Urinary bladder (tissue), 4 donors: ENCODE data around the gene ASGR1. TPM values are rescaled to one million over a fixed set of nuclear protein-coding genes. Genes with fewer than 3 reads are reported as not detected.

Experiments used
- DNase-seq: peaks from one replicate; pipeline ENCODE4 v3.0.0-alpha.2; 2015; ENCODE audit errors: extremely low spot score
- H3K27ac ChIP-seq: one replicate; pipeline ENCODE4 v1.5.1; 2013; ENCODE audit warnings: low read depth, mild to moderate bottlenecking, moderate library complexity
- H3K36me3 ChIP-seq: one replicate; pipeline ENCODE4 v1.6.1; 2013; ENCODE audit warnings: mild to moderate bottlenecking, moderate library complexity; ENCODE audit not compliant: insufficient read depth
- H3K4me1 ChIP-seq: one replicate; pipeline ENCODE4 v1.6.1; 2013; ENCODE audit warnings: mild to moderate bottlenecking, moderate library complexity; ENCODE audit not compliant: insufficient read depth
- H3K4me3 ChIP-seq: one replicate; pipeline ENCODE4 v1.5.1; 2013; ENCODE audit warnings: low read depth, low read length
- WGBS: extraction: QIAGEN DNeasy Blood & Tissue Kit; methylation state at CpG from one replicate; pipeline ENCODE4 v1.1.7; 2013; 5-methylcytosine and 5-hydroxymethylcytosine counted together
- polyA plus RNA-seq: library from polyadenylated mRNA; stranded (reverse); fragments of 200-250 nt; gene quantifications from one replicate; pipeline ENCODE4 v1.2.3, GENCODE V29; 2013
- total RNA-seq: library from RNA; depleted of rRNA; stranded (reverse); fragments of >200 nt; gene quantifications from one replicate; pipeline ENCODE4 v1.2.3, GENCODE V29; 2014
- donor health status: healthy with polysubstance abuse.
- donor health status: healthy.

ASGR1 gene
- total and polyA plus RNA-seq, 2 donors = 1.6 to 1.7 TPM

DNA sequence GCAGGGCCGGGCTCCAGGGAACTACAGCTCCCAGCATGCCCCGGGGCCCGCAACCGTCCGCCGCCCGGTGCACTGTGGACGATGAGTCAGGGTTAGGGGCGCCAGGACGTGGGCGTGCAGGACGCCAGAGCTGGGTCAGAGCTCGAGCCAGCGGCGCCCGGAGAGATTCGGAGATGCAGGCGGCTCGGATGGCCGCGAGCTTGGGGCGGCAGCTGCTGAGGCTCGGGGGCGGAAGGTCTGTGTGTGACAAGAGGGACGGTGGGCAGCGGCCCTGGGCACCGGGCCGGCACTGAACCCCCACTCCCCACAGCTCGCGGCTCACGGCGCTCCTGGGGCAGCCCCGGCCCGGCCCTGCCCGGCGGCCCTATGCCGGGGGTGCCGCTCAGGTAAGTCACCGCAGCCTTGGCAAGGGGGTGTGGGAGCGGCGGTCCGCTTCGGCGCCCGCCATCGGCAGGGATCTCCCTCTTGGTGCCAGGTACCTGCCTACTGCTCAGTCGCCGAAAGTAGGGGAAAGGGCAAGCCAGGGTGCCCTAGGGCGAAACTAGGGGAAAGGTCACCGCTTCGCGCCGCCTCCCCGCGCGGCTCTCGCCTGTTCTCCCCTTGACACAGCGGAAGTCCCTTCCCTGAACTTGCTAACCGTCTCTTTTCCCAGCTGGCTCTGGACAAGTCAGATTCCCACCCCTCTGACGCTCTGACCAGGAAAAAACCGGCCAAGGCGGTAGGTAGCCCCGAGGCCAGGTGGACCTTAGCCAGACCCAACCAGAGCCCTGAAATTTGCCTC, 40.8 kb upstream of the ASGR1 start, which contains the start of the genes ACADVL and DLG4:
Gene ACADVL (plus strand): TSS at position 127 of the 781 bp plus-strand sequence. CDS start 47 bp downstream, at position 174.
Gene DLG4 (minus strand): TSS at position 25 of the 781 bp plus-strand sequence.
- Histone ChIP-seq H3K4me1 (peaks cover 4% of the 10 kb centered on the region), H3K4me3 (peak within 1 kb of the TSS; percentile 81), H3K27ac (peak within 1 kb of the TSS; percentile 97), H3K36me3 (no peaks in the 10 kb centered on the region)
- DNase-seq = no peak
- under 1% methylated on average over 63 of the region's 63 CpGs for WGBS

DNA sequence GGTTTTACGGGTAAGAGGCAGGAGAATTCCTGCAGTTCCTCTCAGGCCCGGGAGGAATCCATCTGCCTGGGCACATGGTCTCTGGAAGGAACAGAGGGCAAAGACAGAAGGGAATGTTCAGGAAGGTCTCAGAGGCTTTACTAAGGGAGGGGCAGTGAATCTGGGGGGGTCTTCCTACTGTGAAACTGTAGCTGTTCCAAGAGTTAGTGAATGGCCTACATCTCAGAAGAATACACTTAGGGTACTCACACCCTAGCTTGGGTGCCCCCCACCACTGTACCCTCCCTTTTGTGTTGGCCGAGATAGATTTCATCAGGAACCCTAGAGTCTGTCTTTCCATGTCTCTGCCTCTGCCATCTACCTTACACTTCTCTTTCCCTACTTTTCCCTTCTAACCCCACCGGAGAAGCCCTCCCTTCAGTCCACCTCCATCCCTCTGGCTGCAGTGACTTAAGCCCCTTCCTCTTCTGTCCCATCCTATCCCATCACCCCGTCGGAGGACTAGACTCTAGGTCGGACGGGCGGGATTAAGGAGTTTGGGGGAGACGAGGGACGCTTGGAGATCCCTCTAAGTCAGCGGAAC, 40.1 kb upstream of the ASGR1 start:
- Histone ChIP-seq H3K4me3 (peak overlapping the region; percentile 81), H3K27ac (peak overlapping the region; percentile 57), H3K4me1 (peaks cover 4% of the 10 kb centered on the region), H3K36me3 (no peaks in the 10 kb centered on the region)
- 17% methylated on average over 12 of the region's 12 CpGs for WGBS
- DNase-seq = no peak

DNA sequence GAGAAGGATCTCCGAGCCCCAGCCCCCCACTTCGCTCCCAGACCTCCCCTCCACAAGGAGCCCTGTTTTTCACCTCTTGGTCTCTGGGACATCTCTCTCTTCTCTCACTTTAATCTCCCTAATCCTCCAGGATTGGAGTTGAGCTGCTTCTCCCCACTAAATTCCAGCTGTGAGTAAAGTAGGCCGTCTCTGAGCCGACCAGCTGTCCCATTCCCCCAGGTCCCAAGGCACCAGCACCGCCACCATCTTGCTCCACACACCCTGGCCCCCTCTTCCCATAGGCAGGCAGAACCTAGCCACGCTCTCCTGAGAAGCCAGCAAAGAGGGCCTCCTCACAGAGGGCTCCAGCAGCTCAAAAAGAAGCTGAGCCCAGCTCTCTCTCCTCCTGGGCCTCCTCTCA, 39.6 kb upstream of the ASGR1 start:
- no peak overlapping the region for H3K4me3 ChIP-seq
- no peak overlapping the region for H3K27ac ChIP-seq
- H3K4me1 ChIP-seq = peaks cover 5% of the 10 kb centered on the region
- WGBS = 47% methylated on average over 6 of the region's 6 CpGs
- no peaks in the 10 kb centered on the region for H3K36me3 ChIP-seq
- no peak for DNase-seq

DNA sequence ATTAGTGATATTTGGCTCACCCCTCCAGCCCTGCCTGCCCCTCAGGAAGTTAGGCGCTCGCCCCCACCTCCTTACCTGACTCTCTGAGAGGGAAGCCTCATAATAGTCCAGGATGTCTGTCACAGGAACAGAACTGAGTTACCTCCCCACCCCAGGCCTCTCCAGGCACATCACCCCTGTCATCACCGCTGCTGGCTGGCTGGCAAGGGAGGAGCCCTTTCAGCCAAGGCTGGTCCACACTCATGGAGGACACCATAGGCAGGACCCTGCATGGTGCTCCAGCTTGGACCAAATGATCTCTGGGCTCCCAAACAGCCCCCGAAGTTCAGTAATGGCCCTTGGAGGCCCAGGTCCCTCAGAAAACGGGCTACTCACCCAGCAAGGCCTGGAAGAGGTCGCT, 39.0 kb upstream of the ASGR1 start:
- Histone ChIP-seq H3K36me3 (no peaks in the 10 kb centered on the region), H3K4me3 (peak overlapping the region; percentile 52), H3K4me1 (peaks cover 5% of the 10 kb centered on the region), H3K27ac (no peak overlapping the region)
- WGBS = 50% methylated on average over 6 of the region's 6 CpGs
- no peak for DNase-seq

DNA sequence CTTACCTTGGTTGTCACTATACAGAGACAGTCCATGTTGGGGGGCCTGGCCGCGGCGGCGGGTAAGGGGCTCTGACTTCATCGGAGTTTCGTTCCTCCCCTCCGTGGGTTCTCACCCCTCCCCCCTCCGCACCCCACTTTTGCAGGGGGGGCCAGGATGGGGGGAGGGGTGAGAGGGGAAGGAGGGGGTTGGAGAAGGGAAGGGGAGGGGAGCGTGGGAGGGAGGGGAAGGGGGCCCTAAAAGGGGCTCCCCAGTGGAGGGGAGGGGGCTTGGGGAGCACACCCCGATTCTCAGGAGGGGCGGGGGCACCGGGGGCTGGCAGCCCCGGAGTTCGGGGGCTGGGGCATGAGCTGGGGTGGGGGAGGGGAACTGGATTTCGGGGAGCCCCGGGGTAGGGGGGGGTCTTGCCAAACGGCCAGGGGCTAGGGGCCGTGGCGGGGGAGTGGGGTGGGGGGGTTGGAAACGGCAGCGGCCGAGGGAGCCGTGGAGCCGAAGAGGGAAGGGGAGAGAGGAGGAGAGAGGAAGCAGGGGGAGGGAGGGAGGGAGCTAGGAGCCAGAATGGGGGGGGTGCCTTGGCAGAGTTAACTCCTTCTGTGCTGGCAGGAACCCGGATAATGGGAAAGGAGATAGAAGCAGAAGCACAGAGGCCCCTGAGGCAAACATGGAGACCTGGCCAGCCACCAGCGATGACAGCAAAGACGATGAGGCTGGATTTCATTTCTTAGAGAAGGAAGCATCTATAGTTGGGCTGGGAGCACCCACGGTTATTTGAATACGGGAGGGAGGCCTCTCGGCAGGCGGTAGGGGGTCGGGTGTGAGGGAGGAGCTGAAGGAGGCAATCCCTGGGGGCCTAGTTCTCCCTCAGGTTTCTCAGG, 38.2 kb upstream of the ASGR1 start:
- no peak for DNase-seq
- H3K4me1 ChIP-seq = peaks cover 5% of the 10 kb centered on the region
- H3K36me3 ChIP-seq = no peaks in the 10 kb centered on the region
- H3K27ac ChIP-seq = peak overlapping the region; percentile 67
- under 1% methylated on average over 32 of the region's 32 CpGs for WGBS
- peak overlapping the region; percentile 52 for H3K4me3 ChIP-seq

DNA sequence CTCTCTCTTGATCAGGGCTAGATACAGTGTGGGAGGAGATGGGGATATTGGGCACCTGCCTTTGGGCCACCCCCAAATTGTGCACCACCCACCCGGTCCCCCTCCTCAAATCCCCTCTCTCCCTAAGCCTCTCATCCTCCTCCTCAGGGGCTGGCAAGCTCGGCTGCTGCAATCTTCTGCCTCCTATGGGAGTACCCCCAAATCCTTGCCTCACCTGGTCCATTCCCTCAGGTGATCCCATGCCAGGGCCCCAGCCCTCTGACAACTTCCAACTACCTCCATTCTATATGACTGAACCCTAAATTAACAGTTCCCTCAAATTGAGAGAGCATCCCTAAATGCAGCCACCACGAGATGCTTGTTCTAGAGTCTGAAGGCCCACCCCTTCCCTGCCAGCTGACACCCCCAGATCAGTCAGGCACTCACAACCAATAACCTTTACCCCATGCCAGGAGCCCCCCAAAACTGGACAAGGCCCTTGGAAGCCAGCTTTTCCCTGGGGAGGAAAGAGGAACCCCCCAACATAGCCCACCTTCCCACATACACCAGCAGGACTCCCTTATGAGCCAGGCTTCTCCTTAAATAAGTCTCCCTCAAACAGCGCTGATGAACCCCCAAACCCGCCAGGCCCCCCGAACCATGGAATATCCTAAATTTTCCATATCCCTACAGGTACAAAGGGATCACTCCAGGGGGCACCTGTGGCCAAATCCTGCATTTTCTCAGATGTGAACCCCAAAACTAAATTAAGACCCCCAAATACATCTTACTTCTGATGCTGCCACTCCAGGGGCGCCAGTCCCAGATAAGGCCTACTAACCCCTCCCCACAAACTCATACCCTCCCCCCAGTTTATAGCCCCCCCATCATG, 37.3 kb upstream of the ASGR1 start:
- WGBS = 16% methylated on average over 7 of the region's 7 CpGs
- Histone ChIP-seq H3K4me1 (peaks cover 5% of the 10 kb centered on the region), H3K27ac (no peak overlapping the region)

DNA sequence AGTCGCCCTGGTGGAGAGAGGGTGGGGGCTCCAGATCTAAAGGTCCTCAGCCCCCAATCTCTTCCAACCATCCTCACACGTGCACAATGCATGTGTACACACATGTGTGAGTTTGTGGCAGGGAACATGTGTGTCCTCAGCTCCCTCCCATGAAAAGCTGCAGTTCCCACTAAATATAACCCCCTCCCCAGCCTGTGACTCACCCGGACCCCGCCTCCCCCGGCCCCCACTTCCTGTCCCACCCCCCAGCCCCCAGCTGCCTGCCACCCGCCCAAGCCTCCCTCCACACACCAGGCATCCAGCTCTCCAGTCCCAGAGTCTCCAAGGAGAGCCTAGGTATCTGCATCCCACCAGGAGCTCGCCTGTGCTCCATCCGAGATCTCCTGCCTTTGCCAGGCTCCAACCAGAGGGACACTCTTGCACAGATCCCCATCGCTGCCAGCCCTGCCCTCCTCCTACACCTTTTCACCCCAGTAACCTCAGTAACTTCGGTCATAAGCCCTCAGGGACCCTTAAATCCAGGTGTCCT, 36.5 kb upstream of the ASGR1 start:
- no peaks in the 10 kb centered on the region for H3K36me3 ChIP-seq
- H3K27ac ChIP-seq = peak overlapping the region; percentile 53
- no peak overlapping the region for H3K4me3 ChIP-seq
- H3K4me1 ChIP-seq = peaks cover 3% of the 10 kb centered on the region
- WGBS = 13% methylated on average over 10 of the region's 10 CpGs
- no peak for DNase-seq

More for the DNA sequence above, 37.3 kb upstream of the ASGR1 start:
- DNase-seq = no peak
- Histone ChIP-seq H3K4me3 (peak overlapping the region; percentile 52), H3K36me3 (no peaks in the 10 kb centered on the region)

DNA sequence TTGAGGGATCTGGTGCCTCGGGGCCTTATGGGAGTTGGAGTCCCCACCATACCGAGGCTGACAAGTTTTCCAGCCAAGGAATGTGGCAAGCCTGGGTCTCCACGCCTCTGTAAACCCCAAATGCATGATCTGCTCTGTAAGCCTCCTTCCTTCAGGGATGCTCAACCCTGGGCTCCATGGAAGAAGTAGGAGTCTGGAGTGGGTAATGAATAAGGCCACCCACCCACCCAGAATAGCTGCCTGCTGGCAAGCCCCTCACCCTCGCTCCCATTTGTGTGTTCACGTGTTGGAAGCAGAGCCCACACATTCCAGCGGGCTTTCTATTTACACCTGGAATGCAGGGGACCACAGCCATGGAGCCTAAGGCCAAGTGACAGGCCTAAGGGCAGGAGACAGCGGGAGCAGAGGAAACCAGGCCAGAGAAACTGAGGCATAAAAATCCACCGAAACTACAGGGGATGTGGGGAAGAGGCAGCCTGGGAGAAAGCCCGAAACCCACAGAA, 36.0 kb upstream of the ASGR1 start:
- Histone ChIP-seq H3K36me3 (no peaks in the 10 kb centered on the region), H3K27ac (peak overlapping the region; percentile 53), H3K4me3 (no peak overlapping the region), H3K4me1 (peaks cover 2% of the 10 kb centered on the region)
- no peak for DNase-seq
- WGBS = 14% methylated on average over 9 of the region's 9 CpGs

DNA sequence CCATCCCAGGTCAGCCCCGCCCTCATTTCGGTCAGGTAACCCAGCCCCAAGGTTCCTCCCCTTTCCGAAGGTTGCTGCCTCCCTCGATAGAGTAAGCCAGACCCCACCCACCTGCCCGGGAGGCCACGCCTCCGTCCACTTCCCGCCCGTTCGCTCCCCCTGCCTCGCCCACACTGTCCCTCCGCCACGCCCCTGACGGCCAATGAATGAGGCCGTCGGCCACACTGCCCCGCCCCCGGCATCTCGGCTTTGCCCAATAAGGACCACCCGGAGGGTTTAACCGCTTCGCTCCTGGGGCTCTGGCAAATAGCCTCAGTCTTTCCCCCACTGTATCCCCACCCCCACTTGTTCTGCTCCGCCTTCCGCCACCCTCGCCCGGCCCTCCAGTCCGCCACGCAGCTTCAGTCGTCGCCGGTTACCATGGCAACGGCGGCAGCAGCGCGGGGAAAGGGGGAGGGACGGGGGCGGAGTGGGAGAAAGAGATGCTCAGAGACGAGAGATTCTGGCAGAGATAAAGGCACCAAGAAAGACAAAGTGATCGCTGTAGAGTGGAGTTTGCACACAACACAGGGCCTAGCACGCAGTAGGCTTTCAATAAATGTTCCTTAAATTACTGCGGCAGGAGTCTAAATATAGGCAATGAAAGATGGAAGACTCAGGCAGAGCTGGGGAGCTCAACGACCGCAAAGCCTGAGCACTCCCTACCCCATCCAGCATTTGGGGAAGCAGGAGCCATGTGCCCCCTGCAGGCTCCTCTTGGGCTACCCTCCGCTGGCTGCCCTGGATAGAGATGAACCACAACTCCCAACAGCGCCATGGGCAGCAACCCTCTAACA, 35.3 kb upstream of the ASGR1 start:
- Histone ChIP-seq H3K4me1 (peaks cover 2% of the 10 kb centered on the region), H3K4me3 (peak overlapping the region; percentile 53), H3K36me3 (no peaks in the 10 kb centered on the region), H3K27ac (peak overlapping the region; percentile 38)
- DNase-seq = peak; percentile 97
- under 1% methylated on average over 45 of the region's 45 CpGs for WGBS

DNA sequence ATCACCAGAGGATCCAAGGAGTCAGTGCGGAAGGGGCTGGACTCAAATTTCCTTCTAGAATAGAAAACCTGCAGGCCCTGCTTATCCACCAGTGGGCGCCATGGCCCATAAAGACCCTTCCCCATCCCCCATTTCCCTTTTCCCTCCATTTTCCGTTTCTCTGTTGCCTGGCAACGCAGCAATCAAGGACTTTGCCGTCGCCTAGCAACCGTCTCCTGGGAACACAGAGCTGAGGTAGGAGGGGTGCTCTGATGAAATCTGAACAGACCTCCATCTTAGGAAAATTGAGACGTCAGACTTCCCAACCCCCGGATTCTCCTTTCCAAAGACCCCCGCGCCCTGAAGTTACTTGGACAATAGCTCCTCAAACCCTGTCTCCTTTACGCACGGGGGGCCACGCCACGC, 34.7 kb upstream of the ASGR1 start:
- Histone ChIP-seq H3K36me3 (no peaks in the 10 kb centered on the region), H3K4me1 (peaks cover 2% of the 10 kb centered on the region), H3K4me3 (peak overlapping the region; percentile 53), H3K27ac (no peak overlapping the region)
- WGBS = 4% methylated on average over 15 of the region's 15 CpGs
- peak; percentile 92 for DNase-seq

DNA sequence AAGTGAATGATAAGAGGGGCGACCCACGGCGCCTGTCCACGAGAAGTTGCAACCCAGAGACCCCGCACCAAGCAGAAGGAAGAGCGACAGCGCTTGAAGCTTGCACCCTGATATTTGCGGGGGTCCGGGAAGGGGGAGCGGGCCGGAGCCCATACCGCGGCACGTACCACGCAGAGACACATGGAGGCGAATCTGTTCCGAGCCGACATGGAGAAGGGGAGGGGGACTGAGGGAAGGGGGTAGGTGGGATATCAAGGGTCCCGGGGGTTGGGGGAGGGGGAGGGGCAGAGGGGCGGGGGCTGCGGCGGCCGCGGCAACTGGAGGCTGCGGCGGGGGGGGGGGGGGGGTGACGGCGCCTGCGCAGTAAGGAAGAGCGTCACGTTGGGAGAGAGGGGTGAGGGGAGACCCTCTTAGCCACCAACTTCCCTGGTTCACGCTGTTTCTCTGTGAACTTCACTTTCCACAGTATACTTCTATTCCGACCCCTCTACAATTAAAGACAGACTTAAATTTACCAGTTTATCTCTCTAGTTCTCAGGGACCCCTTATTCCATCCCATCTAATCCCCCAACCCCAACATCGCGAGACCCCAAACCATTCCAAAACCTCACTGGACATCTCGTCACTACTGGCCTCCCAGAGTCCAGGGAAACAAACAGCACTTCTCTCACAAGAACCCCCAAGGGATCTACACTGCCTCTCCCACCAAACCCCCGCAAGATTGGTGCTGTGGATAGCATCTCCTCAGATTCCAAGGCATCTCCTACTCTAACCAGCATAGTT, 32.5 kb upstream of the ASGR1 start:
- no peak for DNase-seq
- no peak overlapping the region for H3K4me3 ChIP-seq
- 37% methylated on average over 35 of the region's 37 CpGs for WGBS
- no peak overlapping the region for H3K27ac ChIP-seq
- H3K4me1 ChIP-seq = peaks cover 2% of the 10 kb centered on the region
- H3K36me3 ChIP-seq = no peaks in the 10 kb centered on the region
